Panc1 (cell line): Measurements from ENCODE around the gene INTS1. TPM values are rescaled to one million over a fixed set of nuclear protein-coding genes. Genes with fewer than 3 reads are reported as not detected.

Experiments used
- ATAC-seq: fragments of 200-7000 bp; cut with Tn5 transposase; 2 replicates; pipeline ENCODE4 v1.9.1; 2020; ENCODE audit warnings: mild to moderate bottlenecking, moderate library complexity
- BruUV-seq: library from RNA; stranded (reverse); fragments of 400-500 nt; replicated peaks from 2 replicates; lab custom pipeline; 2021; lab: Mats Ljungman, UMichigan
- CTCF ChIA-PET: fragments of 300-600 bp; sonication (Branson Sonifier 250); formaldehyde crosslinking; loops from one replicate; lab custom pipeline; 2022; ENCODE audit warnings: antibody characterized with exemption; lab: Charles Lee
- POLR2A ChIA-PET: fragments of 300-600 bp; sonication (Branson Sonifier 250); formaldehyde crosslinking; loops from one replicate; lab custom pipeline; 2022; ENCODE audit warnings: antibody characterized with exemption; lab: Charles Lee
- DNase-seq: peaks from one replicate; pipeline ENCODE4 v3.0.0-alpha.2; 2010; ENCODE audit warnings: low read depth, low spot score
- H3K27ac ChIP-seq: 2 replicates; pipeline ENCODE4 v1.5.1; 2011; ENCODE audit warnings: mild to moderate bottlenecking, low read length, inconsistent platforms
- H3K27me3 ChIP-seq: fragments of 200-500 bp; sonication (Bioruptor generic); 2 replicates; pipeline ENCODE4 v1.6.0; 2014; ENCODE audit warnings: low read length, inconsistent platforms; ENCODE audit not compliant: control insufficient read depth, insufficient read depth
- H3K36me3 ChIP-seq: fragments of 200-500 bp; sonication (Bioruptor generic); 2 replicates; pipeline ENCODE4 v1.5.1; 2014; ENCODE audit warnings: inconsistent platforms, mild to moderate bottlenecking, low read length, moderate library complexity; ENCODE audit not compliant: control insufficient read depth, insufficient read depth
- H3K4me1 ChIP-seq: 2 replicates; pipeline ENCODE4 v1.5.1; 2011; ENCODE audit warnings: inconsistent platforms, mild to moderate bottlenecking, low read length, moderate library complexity; ENCODE audit not compliant: control insufficient read depth, insufficient read depth
- H3K4me3 ChIP-seq, 2 experiments: 2 replicates each; pipeline ENCODE4 v1.5.1; 2011 to 2012; ENCODE audit warnings: low read depth in 2 of 2, low read length in 2 of 2, mild to moderate bottlenecking in 2 of 2, inconsistent platforms in 1 of 2, moderate library complexity in 1 of 2
- H3K9me3 ChIP-seq: fragments of 200-500 bp; sonication (Bioruptor generic); 2 replicates; pipeline ENCODE4 v1.5.1; 2014; ENCODE audit warnings: low read depth, mild to moderate bottlenecking, inconsistent platforms, low read length, moderate library complexity; ENCODE audit not compliant: control insufficient read depth, insufficient read depth
- POLR2AphosphoS5 ChIP-seq: IDR thresholded peaks from 2 replicates; pipeline ENCODE4 v1.6.1; 2012; ENCODE audit warnings: mild to moderate bottlenecking, low read depth, low read length, moderate library complexity
- REST ChIP-seq, 2 experiments: IDR thresholded peaks; 2 replicates each; pipeline ENCODE4 v1.6.1; 2011 to 2012; ENCODE audit warnings: low read depth in 2 of 2, control low read depth in 1 of 2, low read length in 1 of 2, mild to moderate bottlenecking in 1 of 2, moderate library complexity in 1 of 2; ENCODE audit not compliant: insufficient read depth in 1 of 2
- SIN3A ChIP-seq: IDR thresholded peaks from 2 replicates; pipeline ENCODE4 v1.6.1; 2012; ENCODE audit warnings: low read depth, mild to moderate bottlenecking, low read length, moderate library complexity, borderline replicate concordance; ENCODE audit not compliant: insufficient read depth
- TCF7L2 ChIP-seq: IDR thresholded peaks from 2 replicates; pipeline ENCODE4 v1.6.1; 2011; ENCODE audit warnings: mild to moderate bottlenecking, low read depth, low read length, inconsistent platforms
- in situ Hi-C: cut with HindIII; loops from 2 replicates; pipeline ENCODE4 v1.10.0; 2016; ENCODE audit warnings: low sequenced_read_pairs, low pct_unique_long_range_greater_than_20kb
- intact Hi-C: fragments of 100-400 bp; cut with micrococcal nuclease; formaldehyde crosslinking; loops from one replicate; pipeline ENCODE4 v1.10.0; 2022; ENCODE audit not compliant: unreplicated experiment
- total RNA-seq: library from RNA; stranded (reverse); gene quantifications from one replicate; pipeline ENCODE4 v1.2.1, GENCODE V29; 2021; ENCODE audit not compliant: unreplicated experiment
- TF ChIP-seq, protein P1 (sequence below): fragments of 450-650 bp; IDR thresholded peaks from 2 replicates; pipeline ENCODE4 v1.5.1; 2017; ENCODE audit warnings: mild to moderate bottlenecking

Gene INTS1
- total RNA-seq, 1 experiment from 2014 or later, result 173 TPM

DNA sequence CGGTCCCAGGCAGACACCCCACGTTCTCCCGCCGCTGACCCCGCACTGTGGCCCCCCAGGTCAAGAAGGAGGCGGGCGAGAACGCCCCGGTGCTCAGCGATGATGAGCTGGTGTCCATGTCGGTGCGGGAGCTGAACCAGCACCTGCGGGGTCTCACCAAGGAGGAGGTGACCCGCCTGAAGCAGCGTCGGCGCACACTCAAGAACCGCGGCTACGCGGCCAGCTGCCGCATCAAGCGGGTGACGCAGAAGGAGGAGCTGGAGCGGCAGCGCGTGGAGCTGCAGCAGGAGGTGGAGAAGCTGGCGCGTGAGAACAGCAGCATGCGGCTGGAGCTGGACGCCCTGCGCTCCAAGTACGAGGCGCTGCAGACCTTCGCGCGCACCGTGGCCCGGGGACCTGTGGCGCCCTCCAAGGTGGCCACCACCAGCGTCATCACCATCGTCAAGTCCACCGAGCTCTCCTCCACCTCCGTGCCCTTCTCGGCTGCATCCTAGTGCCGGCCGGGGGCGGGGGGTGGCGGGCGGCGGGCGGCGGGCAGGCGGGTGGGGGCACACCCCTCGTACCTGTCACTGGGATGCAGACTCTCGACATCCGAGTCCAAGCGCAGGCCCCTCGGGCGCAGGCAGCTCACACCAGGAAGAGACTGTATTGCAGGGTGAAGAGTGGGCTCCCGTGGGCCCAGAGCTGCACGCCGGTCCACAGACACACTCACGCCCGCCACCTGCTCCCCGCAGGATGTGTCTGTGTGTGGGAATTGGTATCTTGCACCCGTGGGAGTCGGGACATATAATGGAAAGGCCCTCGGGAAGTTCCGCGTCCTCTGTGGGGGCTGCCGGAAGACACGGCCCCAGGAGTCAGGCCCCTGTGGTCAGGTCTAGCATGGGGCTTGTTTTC lies 35.9 kb upstream of the INTS1 start:
- POLR2A ChIA-PET, result interaction anchor here (0.6 kb wide), 1 partner anchor 8 kb away, joined by 3 read pairs; no protein-coding TSS in a partner anchor
- CTCF ChIA-PET, result no interaction called here
- intact Hi-C loops, result no loop called here
- Histone ChIP-seq H3K9me3 (no peaks in the 10 kb centered on the region), H3K27ac (no peak overlapping the region), H3K36me3 (peaks cover 3% of the 10 kb centered on the region; the same call in 1 of the 2 replicates), H3K27me3 (no peaks in the 10 kb centered on the region), H3K4me1 (peaks cover 78% of the 10 kb centered on the region), H3K4me3 (no peak overlapping the region)
- in situ Hi-C loops, result no loop called here
- no peak for TF ChIP-seq POLR2AphosphoS5
- TF ChIP-seq, protein P1, sequence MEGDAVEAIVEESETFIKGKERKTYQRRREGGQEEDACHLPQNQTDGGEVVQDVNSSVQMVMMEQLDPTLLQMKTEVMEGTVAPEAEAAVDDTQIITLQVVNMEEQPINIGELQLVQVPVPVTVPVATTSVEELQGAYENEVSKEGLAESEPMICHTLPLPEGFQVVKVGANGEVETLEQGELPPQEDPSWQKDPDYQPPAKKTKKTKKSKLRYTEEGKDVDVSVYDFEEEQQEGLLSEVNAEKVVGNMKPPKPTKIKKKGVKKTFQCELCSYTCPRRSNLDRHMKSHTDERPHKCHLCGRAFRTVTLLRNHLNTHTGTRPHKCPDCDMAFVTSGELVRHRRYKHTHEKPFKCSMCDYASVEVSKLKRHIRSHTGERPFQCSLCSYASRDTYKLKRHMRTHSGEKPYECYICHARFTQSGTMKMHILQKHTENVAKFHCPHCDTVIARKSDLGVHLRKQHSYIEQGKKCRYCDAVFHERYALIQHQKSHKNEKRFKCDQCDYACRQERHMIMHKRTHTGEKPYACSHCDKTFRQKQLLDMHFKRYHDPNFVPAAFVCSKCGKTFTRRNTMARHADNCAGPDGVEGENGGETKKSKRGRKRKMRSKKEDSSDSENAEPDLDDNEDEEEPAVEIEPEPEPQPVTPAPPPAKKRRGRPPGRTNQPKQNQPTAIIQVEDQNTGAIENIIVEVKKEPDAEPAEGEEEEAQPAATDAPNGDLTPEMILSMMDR, result no peak
- TF ChIP-seq TCF7L2, result no peak
- TF ChIP-seq SIN3A, result no peak
- no peak for TF ChIP-seq REST (IDR thresholded peaks at IDR 0.05; ENCODE audit: insufficient read depth in 1 of 2, low read depth in 2 of 2, low read length in 1 of 2)
- ATAC-seq (no peak), DNase-seq (no peak)
- no TSS peak for BruUV-seq

- in situ Hi-C loops (no loop called here), intact Hi-C loops (no loop called here)
- TF ChIP-seq POLR2AphosphoS5 (no peak), SIN3A (no peak), TCF7L2 (no peak), REST (IDR thresholded peaks at IDR 0.05; ENCODE audit: insufficient read depth in 1 of 2, low read depth in 2 of 2, low read length in 1 of 2) (no peak)
- TF ChIP-seq, protein P1, result no peak
- Histone ChIP-seq H3K4me3 (peak overlapping the region in 1 of 2 experiments; percentile 70; a peak in 1 of 4 replicates), H3K4me1 (peaks cover 78% of the 10 kb centered on the region), H3K27ac (peak overlapping the region; percentile 88), H3K9me3 (no peaks in the 10 kb centered on the region), H3K36me3 (peaks cover 3% of the 10 kb centered on the region; the same call in 1 of the 2 replicates), H3K27me3 (no peaks in the 10 kb centered on the region)
- ChIA-PET CTCF (no interaction called here), POLR2A (no interaction called here)
- ATAC-seq, result no peak
- BruUV-seq, result no TSS peak
- no peak for DNase-seq
Observed at GRCh38 chr7:1539181-1539881, 35.1 kb upstream of the INTS1 start.
